Central memory CD8-positive, alpha-beta T cell (primary cell): Measurements from ENCODE around the gene TIMM21.

Source experiments
- ATAC-seq: fragments of 150-1000 bp; cut with Tn5 transposase; replicated peaks from 2 replicates; pipeline ENCODE4 v1.10.0; 2022; ENCODE audit warnings: mild to moderate bottlenecking, moderate FRiP score, moderate number of reproducible peaks; ENCODE audit not compliant: poor library complexity, severe bottlenecking; ENCODE audit errors: extremely low read depth
- DNase-seq, 2 donors: peaks; one replicate each; pipeline ENCODE4 v3.0.0; 2021; ENCODE audit warnings: low spot score in 2 of 2
- H3K27ac Mint-ChIP-seq: one replicate; pipeline ENCODE4 v1.8.0; 2022; ENCODE audit warnings: low read depth, mild to moderate bottlenecking, moderate library complexity, mixed read lengths
- H3K27me3 Mint-ChIP-seq: one replicate; pipeline ENCODE4 v1.8.0; 2022; ENCODE audit warnings: mixed read lengths
- H3K36me3 Mint-ChIP-seq: one replicate; pipeline ENCODE4 v1.8.0; 2022; ENCODE audit warnings: mild to moderate bottlenecking, moderate library complexity, mixed read lengths; ENCODE audit not compliant: insufficient read depth
- H3K4me1 Mint-ChIP-seq: one replicate; pipeline ENCODE4 v1.8.0; 2022; ENCODE audit warnings: mixed read lengths
- H3K4me3 Mint-ChIP-seq: one replicate; pipeline ENCODE4 v1.8.0; 2022; ENCODE audit warnings: mild to moderate bottlenecking, moderate library complexity, mixed read lengths
- H3K9me3 Mint-ChIP-seq: one replicate; pipeline ENCODE4 v1.8.0; 2022; ENCODE audit warnings: mixed read lengths

Gene TIMM21

GRCh38 chr18:74204526-74205152, 56.3 kb downstream of the TIMM21 start:
- no peaks in the 10 kb centered on the region for H3K9me3 Mint-ChIP-seq
- H3K27ac Mint-ChIP-seq = no peak overlapping the region
- no peak overlapping the region for H3K4me3 Mint-ChIP-seq
- H3K27me3 Mint-ChIP-seq = peaks cover 14% of the 10 kb centered on the region
- DNase-seq (no peak), ATAC-seq (no peak)
- no peaks in the 10 kb centered on the region for H3K4me1 Mint-ChIP-seq
- H3K36me3 Mint-ChIP-seq = no peaks in the 10 kb centered on the region
